GM12801 (cell line): ENCODE data around the gene SAMD7.

Experiments used
- CTCF ChIP-seq: IDR thresholded peaks from one replicate; pipeline ENCODE4 v1.5.1; 2011; ENCODE audit warnings: control low read depth; ENCODE audit not compliant: insufficient read length; ENCODE audit errors: extremely low read depth

SAMD7 gene

GRCh38 chr3:169966951-169967915, 55.9 kb downstream of the SAMD7 start:
- no peak for TF ChIP-seq CTCF

GRCh38 chr3:169968224-169968885, 57.0 kb downstream of the SAMD7 start:
- TF ChIP-seq CTCF = no peak

- TF ChIP-seq CTCF = no peak
Observed at GRCh38 chr3:169969174-169970095, 58.1 kb downstream of the SAMD7 start.

GRCh38 chr3:169970847-169971246, 59.5 kb downstream of the SAMD7 start:
- no peak for TF ChIP-seq CTCF

- no peak for TF ChIP-seq CTCF
Observed at GRCh38 chr3:169971522-169971921, 60.1 kb downstream of the SAMD7 start.

- no peak for TF ChIP-seq CTCF
Observed at GRCh38 chr3:169980055-169980454, 68.7 kb downstream of the SAMD7 start.

GRCh38 chr3:169984292-169984691, 72.9 kb downstream of the SAMD7 start:
- TF ChIP-seq CTCF = no peak
